ENCODE data around the gene PIGZ.

The PIGZ gene

GRCh38 chr3:196968233-196969133 lies at the start of gene PIGZ:
TSS of gene PIGZ (minus strand) at chr3:196968833. CDS start at chr3:196952031, 16,802 bp downstream.
- in situ Hi-C loops (cut with MboI; ENCODE audit: low sequenced_read_pairs), result no loop called here

- in situ Hi-C loops (cut with MboI; ENCODE audit: low sequenced_read_pairs), result no loop called here
These were observed 48.4 kb upstream of the PIGZ start for GRCh38 chr3:197017003-197017402.

- in situ Hi-C loops (cut with MboI; ENCODE audit: low sequenced_read_pairs), result no loop called here
These were observed 47.4 kb upstream of the PIGZ start for GRCh38 chr3:197015790-197016736.

- in situ Hi-C loops (cut with MboI; ENCODE audit: low sequenced_read_pairs), result no loop called here
These were observed 46.4 kb upstream of the PIGZ start for GRCh38 chr3:197014942-197015575.

- in situ Hi-C loops (cut with MboI; ENCODE audit: low sequenced_read_pairs), result no loop called here
These were observed 45.4 kb upstream of the PIGZ start for GRCh38 chr3:197014024-197014423.

- in situ Hi-C loops (cut with MboI; ENCODE audit: low sequenced_read_pairs), result no loop called here
These were observed 43.9 kb upstream of the PIGZ start for GRCh38 chr3:197012540-197012883.

- in situ Hi-C loops (cut with MboI; ENCODE audit: low sequenced_read_pairs), result no loop called here
These were observed 43.3 kb upstream of the PIGZ start for GRCh38 chr3:197011780-197012539.

- in situ Hi-C loops (cut with MboI; ENCODE audit: low sequenced_read_pairs), result no loop called here
These were observed 42.1 kb upstream of the PIGZ start for GRCh38 chr3:197010556-197011351.

GRCh38 chr3:197009532-197010019 lies 40.9 kb upstream of the PIGZ start:
- in situ Hi-C loops (cut with MboI; ENCODE audit: low sequenced_read_pairs), result no loop called here

GRCh38 chr3:197008436-197009209 lies 40.0 kb upstream of the PIGZ start:
- in situ Hi-C loops (cut with MboI; ENCODE audit: low sequenced_read_pairs), result no loop called here

GRCh38 chr3:197007953-197008352 lies 39.3 kb upstream of the PIGZ start:
- in situ Hi-C loops (cut with MboI; ENCODE audit: low sequenced_read_pairs), result no loop called here

- in situ Hi-C loops (cut with MboI; ENCODE audit: low sequenced_read_pairs), result no loop called here
These were observed 38.8 kb upstream of the PIGZ start for GRCh38 chr3:197007296-197007940.

GRCh38 chr3:197006860-197007259 lies 38.2 kb upstream of the PIGZ start:
- in situ Hi-C loops (cut with MboI; ENCODE audit: low sequenced_read_pairs), result no loop called here

GRCh38 chr3:197006446-197006845 lies 37.8 kb upstream of the PIGZ start:
- in situ Hi-C loops (cut with MboI; ENCODE audit: low sequenced_read_pairs), result no loop called here

GRCh38 chr3:197003461-197004385 lies 35.1 kb upstream of the PIGZ start:
- in situ Hi-C loops (cut with MboI; ENCODE audit: low sequenced_read_pairs), result no loop called here

- in situ Hi-C loops (cut with MboI; ENCODE audit: low sequenced_read_pairs), result no loop called here
These were observed 34.2 kb upstream of the PIGZ start for GRCh38 chr3:197002701-197003454.

Data from HL-60/S4 treated with retinoic acid at 250 ng/mL for 4 days and 3 days (cell line).